GM18907 (cell line): ENCODE data around the gene KPNA4.
"Not testable (repeated sequence)": the region's sequence is repeated elsewhere in the genome, so short reads cannot be mapped to it uniquely, and the experiment has no call there.

ENCODE experiments used
- ATAC-seq: cut with Tn5 transposase; IDR thresholded peaks from one replicate; pipeline ENCODE4 v1.9.1; 2021; ENCODE audit warnings: mild to moderate bottlenecking, moderate library complexity; ENCODE audit not compliant: unreplicated experiment

The KPNA4 gene

DNA sequence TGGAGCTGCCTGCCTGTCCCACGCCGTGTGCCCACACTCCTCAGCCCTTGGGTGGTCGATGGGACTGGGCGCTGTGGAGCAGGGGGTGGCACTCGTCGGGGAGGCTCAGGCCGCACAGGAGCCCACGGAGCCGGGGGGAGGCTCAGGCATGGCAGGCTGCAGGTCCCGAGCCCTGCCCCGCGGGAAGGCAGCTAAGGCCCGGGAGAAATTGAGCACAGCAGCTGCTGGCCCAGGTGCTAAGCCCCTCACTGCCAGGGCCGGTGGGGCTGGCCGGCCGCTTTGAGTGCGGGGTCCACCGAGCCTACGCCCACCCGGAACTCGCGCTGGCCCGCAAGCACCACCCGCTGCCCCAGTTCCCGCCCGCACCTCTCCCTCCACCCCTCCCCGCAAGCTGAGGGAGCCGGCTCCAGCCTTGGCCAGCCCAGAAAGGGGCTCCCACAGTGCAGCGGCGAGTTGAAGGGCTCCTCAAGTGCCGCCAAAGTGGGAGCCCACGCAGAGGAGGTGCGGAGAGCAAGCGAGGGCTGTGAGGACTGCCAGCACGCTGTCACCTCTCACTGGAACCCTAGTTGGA, 8.7 kb upstream of the KPNA4 start:
- ATAC-seq = not testable (repeated sequence)

GRCh38 chr3:160569894-160570652, 4.7 kb upstream of the KPNA4 start:
- ATAC-seq = no peak

DNA sequence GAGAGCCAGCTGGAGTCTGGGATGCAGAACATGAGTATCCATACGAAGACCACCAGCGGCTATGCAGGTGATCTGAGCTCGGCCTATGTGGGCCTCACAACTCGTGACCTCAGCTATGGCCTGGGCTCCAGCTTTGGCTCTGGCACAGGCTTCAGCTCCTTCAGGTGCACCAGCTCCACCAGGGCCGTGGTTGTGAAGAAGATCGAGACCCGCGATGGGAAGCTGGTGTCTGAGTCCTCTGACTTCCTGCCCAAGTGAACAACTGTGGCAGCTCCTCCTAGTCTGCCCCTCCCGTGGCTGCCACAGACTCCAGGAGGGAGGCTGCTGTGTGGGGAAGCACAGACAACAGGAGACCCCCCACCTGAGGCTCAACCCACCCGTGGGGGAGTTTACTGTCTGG, 3.6 kb upstream of the KPNA4 start:
- no peak for ATAC-seq

- no peak for ATAC-seq
Measured at GRCh38 chr3:160567774-160568173, 2.4 kb upstream of the KPNA4 start.

- no peak for ATAC-seq
Measured at GRCh38 chr3:160566499-160566898, 1.1 kb upstream of the KPNA4 start.

GRCh38 chr3:160564949-160565441, 376 bp downstream of the KPNA4 start:
- peak; percentile 56 for ATAC-seq

DNA sequence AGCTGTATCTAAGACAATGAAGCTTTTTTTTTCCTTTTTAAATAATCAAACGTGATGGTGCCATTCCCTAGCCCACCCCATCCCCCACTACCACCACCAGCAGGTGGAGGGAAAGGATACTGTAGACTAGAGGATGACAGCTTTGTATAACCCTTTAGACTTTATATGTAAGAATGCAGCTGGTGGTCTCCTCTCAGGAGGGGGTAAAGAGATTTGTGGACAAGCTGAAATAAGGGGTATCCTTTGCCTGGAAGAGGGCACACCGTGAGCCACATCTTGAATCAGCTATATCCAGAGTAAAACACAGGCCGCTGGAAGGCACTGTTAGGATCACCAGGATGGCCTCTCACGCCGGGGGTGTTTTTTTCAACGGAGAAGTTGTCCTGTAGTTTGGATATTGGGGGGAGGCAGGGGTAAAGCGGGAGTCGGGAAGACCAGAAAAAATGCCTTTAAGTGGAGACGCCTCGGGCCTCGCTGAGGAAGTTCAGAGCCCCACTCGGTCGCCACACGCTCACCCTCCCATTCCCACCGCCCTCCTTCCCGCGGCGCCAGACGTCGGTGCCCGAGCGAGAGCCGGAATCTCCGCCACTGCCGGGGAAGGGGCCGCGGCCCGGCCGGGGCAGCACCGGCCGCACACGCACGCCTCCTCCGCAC, 986 bp downstream of the KPNA4 start:
- ATAC-seq = no peak

DNA sequence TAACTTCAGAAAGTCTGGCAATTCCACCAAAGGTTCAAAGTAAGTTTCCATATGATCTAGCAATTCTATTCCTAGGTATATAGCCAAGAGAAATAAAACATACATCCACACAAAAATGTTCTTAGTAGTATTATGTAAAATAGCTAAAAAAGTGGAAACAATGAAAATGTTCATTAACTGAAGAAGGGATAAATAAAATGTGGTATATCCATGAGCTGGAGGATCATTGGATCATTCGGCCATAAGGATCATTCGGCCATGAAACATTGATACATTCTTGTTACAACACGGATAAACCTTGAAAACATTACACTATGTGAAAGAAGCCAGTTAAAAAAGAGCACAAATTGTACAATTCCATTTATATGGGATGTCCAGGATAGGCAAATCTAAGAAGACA, 2.4 kb downstream of the KPNA4 start:
- no peak for ATAC-seq

GRCh38 chr3:160557571-160557970, 7.8 kb downstream of the KPNA4 start:
- no peak for ATAC-seq

- no peak for ATAC-seq
Measured at GRCh38 chr3:160556141-160556540, 9.2 kb downstream of the KPNA4 start.

- no peak for ATAC-seq
Measured at GRCh38 chr3:160554980-160555379, 10.4 kb downstream of the KPNA4 start.

- no peak for ATAC-seq
Measured at GRCh38 chr3:160553827-160554226, 11.5 kb downstream of the KPNA4 start.

- ATAC-seq = no peak
Measured at GRCh38 chr3:160546727-160547126, 18.6 kb downstream of the KPNA4 start.

DNA sequence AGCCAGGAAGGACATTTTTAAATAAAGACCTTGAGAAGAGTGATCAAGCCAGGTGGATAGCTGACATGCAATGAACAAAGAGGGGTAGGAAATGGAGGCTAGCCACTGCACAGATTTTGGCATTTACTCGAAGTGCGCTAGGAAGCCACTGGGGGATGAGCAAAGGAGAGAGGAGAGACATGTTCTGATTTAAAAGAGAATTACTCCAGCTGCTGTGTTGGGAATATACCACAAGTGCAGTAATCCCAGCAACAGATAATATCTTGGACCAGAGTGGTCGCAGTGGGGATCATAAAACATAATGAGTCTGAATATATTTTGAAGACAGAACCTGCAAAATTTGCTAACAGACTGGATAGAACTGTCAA, 19.9 kb downstream of the KPNA4 start:
- ATAC-seq = peak; percentile 23

DNA sequence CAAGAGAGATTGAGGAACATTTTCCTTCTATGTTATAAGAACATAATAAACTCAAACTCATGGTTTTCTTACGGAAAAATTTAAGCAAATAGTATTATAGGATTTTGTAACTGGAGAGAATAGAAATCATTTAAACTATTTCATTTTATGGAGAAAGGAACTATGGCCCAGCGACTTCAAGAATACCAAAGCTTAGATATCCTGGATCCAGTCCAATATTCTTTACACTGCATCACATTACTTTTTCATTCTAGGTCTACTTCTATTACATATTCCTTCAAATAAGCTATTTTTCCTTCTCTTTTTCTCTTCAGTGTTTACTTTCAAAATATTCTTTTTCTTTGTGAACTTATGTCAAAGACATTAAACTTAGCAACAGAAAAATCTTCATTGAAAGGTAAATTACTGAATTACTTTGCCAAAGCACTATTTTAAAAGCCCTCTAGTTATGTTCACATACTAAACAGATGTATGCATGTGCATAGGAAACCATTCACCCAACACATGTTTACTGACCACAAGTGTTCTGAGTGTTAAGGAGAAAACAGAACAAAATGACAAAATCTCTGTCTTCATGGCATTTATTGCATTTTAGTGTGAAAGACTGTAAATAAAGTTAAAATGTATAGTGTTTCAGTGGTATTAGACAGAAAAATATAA, 20.4 kb downstream of the KPNA4 start:
- ATAC-seq = peak; percentile 49

DNA sequence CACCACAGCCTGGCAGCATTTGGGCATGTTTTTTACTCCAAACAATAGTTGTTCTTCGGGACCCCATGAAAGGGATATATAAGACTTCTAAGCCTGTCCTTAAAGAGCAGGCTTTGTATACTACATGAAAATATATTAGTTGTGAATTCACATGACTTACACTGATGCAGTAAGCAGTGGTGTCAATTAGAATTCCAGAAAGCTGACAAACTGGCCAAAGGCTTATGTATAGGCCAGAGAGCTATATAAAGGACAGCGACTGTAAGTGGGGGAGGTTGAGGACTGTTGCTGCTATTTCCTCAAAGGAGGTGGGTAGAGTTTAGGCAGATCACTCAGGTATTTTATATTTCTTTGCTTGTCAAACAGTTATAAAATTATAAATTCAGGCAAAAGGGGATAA, 24.8 kb downstream of the KPNA4 start:
- ATAC-seq = no peak

GRCh38 chr3:160538895-160539294, 26.5 kb downstream of the KPNA4 start:
- ATAC-seq = no peak

DNA sequence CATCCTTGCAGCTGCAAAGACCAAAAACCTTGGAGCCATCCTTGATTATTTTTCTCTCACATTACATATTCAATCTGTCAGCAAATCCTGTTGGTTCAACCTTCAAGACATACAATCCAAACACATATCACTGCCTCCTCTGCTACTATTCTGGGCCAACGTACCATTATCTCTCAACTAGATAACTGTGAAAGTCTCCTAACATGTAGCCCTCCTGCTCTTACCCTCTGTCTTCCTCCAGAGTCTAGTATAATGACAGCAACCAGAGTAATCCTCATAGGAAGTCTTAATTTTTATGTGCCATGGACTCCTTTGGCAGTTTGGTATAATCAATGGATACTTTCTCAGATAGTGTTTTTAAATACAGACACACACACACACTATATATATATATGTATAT, 27.6 kb downstream of the KPNA4 start:
- ATAC-seq = no peak

GRCh38 chr3:160532371-160532770, 33.0 kb downstream of the KPNA4 start:
- no peak for ATAC-seq

DNA sequence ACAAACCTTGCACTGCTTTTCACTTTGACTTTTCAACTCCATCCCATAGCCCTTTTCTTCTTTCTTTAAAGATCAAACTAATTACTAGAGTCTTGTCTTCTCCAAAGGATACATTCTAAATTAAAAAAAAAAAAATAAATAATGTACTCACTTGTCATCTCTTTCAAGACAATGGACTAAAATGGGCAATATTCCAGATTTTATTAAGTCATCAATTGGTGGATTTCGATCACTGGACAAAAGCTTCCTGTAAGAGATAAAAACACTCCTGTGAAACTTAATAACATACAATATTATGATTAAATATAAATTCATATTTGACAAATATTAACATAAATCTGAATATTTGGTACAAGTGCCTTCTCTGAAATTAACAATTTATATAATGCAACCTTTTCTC, 34.1 kb downstream of the KPNA4 start:
- ATAC-seq = no peak

GRCh38 chr3:160516391-160516790, 49.0 kb downstream of the KPNA4 start:
- not testable (repeated sequence) for ATAC-seq

DNA sequence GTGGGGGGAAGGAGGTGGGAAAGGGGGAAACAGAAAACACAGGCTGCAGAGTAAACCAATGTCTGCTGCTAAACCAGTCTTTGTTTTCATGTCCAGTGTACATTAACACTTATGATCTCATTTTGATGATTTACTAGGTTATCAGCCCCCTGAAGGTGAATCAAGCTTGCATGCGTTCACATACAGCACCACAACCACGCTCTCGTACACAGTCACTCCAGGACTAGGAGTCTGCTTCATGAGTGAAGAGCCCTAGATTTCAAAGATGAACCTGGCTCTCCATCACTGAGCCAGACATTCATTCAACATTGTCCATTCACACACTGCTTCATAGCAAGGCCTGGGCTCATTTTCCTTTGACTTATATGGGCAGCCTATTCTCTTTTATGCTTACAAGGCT, 64.0 kb downstream of the KPNA4 start:
- ATAC-seq = no peak
